ENCODE results near the gene LIN7A.
A peak's percentile ranks its signal among the peaks of the same experiment; 100 is the strongest.

- TF ChIP-seq POLR2A (IDR thresholded peaks at IDR 0.05) (no peak), CTCF (IDR thresholded peaks at IDR 0.05) (peak; percentile 25 to 48 (median 41))
These were observed 173.9 kb downstream of the LIN7A start for GRCh38 chr12:80763874-80764273.

Measured in uterus (tissue), 2 donors.